Activated CD4-positive, alpha-beta T cell treated with anti-CD3 and anti-CD28 coated beads, Interleukin-2, amount 10 ng/mL, durations not matched to agents 7 days and 5 days (primary cell): ENCODE measurements around the gene OVOL1. TPM values are rescaled to one million over a fixed set of nuclear protein-coding genes. Genes with fewer than 3 reads are reported as not detected.

Experiments used
- CTCF ChIA-PET: fragments of 350-600 bp; sonication (Branson Sonifier 250); formaldehyde crosslinking; loops from one replicate; lab custom pipeline; 2021; ENCODE audit warnings: antibody characterized with exemption; lab: Charles Lee
- POLR2A ChIA-PET: fragments of 350-600 bp; sonication (Branson Sonifier 250); formaldehyde crosslinking; loops from one replicate; lab custom pipeline; 2021; ENCODE audit warnings: antibody characterized with exemption; lab: Charles Lee
- DNase-seq: peaks from one replicate; pipeline ENCODE4 v3.0.0-alpha.2; 2020
- H3K27ac Mint-ChIP-seq: one replicate; pipeline ENCODE4 v1.8.0; 2021; ENCODE audit warnings: mild to moderate bottlenecking, moderate library complexity, mixed read lengths
- H3K27me3 Mint-ChIP-seq: one replicate; pipeline ENCODE4 v1.8.0; 2021; ENCODE audit warnings: mixed read lengths
- H3K36me3 Mint-ChIP-seq: one replicate; pipeline ENCODE4 v1.8.0; 2021; ENCODE audit warnings: low read depth, mixed read lengths
- H3K4me1 Mint-ChIP-seq: one replicate; pipeline ENCODE4 v1.8.0; 2021; ENCODE audit warnings: mixed read lengths
- H3K4me3 Mint-ChIP-seq: one replicate; pipeline ENCODE4 v1.8.0; 2021; ENCODE audit warnings: mild to moderate bottlenecking, moderate library complexity, mixed read lengths
- H3K9me3 Mint-ChIP-seq: one replicate; pipeline ENCODE4 v1.8.0; 2021; ENCODE audit warnings: mixed read lengths
- total RNA-seq, 2 experiments: library from RNA; stranded (reverse); gene quantifications; one replicate each; pipeline ENCODE4 v1.2.3, GENCODE V29; 2021

OVOL1 gene
- total RNA-seq, 2 experiments from 2014 or later: not detected

- H3K4me1 Mint-ChIP-seq: peaks cover 7% of the 10 kb centered on the region
- no peaks in the 10 kb centered on the region for H3K9me3 Mint-ChIP-seq
- no peak for DNase-seq
- ChIA-PET POLR2A (no interaction called here), CTCF (interaction anchor here (0.8 to 4.7 kb wide), 5 partner anchors 11 to 207 kb away, joined by 3 to 17 read pairs (median 5); partner anchors contain the start of gene KAT5)
- H3K36me3 Mint-ChIP-seq: no peaks in the 10 kb centered on the region
- no peak overlapping the region for H3K4me3 Mint-ChIP-seq
- peaks cover 22% of the 10 kb centered on the region for H3K27me3 Mint-ChIP-seq
- H3K27ac Mint-ChIP-seq: no peak overlapping the region
Measured at GRCh38 chr11:65798882-65799281, 12.0 kb downstream of the OVOL1 start.

DNA sequence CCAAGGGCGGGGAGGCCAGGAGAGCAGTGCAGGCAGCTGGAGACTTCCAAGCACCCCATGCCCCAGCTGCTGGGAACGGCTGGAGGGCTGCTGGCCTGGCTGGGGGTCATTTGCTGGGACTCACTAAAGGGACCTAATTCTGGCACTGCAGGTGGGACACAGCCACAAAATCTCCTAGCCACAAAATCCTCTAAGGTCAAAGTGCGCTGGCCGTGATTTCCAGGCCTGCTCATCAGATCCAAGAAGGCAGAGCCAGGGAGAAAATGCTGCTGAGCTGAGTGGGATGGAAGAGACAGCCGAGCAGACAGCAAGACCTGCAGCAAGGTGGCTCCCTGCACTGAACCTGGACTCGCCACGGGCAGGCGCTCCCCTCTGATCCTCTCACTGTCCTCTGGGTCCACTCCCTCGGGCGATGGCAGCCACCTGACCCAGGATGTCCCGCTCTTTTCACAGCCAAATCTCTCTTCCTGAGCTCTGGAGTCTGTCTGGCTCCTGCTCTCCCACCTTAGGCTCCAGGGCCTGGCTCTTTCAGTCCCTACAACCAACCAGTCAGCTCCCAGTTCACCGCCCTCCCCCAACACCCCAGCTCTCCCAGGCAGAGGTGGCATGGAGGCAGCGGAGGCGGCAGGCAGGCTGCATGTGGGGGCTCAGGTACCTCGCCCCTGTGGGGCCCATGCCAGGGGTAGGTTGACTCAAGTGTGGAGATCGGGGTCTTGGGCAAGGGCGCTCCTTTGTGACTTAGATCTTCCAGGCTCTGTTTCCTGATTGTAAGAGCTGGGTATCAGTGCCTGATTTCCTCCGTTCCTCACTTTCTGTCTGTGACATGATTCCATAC lies 14.5 kb downstream of the OVOL1 start:
- POLR2A ChIA-PET: no interaction called here
- Mint-ChIP-seq H3K27me3 (peaks cover 24% of the 10 kb centered on the region), H3K36me3 (no peaks in the 10 kb centered on the region), H3K27ac (no peak overlapping the region), H3K4me1 (peaks cover 5% of the 10 kb centered on the region), H3K4me3 (no peak overlapping the region), H3K9me3 (no peaks in the 10 kb centered on the region)
- no peak for DNase-seq
- CTCF ChIA-PET: interaction anchor here (1.0 to 3.9 kb wide), 3 partner anchors 16 to 32 kb away, joined by 3 to 19 read pairs (median 5); partner anchors contain the start of gene AP5B1

DNA sequence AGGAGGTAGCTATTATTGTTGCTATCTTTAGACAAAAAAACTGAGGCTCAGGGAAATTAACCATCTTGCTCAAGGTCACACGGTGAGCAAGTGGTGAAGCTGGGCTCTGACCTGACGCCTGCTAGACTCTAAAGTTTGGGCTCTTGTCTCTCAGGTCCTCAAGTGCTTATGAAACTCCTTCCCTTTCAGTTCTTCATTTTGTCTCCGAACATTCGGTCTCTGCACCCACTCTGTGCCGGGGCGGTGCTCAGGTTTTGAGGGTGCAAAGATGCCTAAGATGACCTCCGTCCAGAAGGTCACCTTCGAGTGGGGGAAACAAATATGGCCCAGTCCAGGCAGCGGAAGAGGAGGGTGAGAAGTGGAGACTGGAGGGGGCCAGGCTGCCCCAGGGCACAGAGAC lies 16.0 kb downstream of the OVOL1 start:
- peaks cover 26% of the 10 kb centered on the region for H3K27me3 Mint-ChIP-seq
- H3K9me3 Mint-ChIP-seq: no peaks in the 10 kb centered on the region
- CTCF ChIA-PET: interaction anchor here (0.9 to 3.9 kb wide), 4 partner anchors 14 to 96 kb away, joined by 3 to 19 read pairs (median 4); partner anchors contain the start of gene AP5B1
- no peak overlapping the region for H3K4me3 Mint-ChIP-seq
- H3K27ac Mint-ChIP-seq: no peak overlapping the region
- POLR2A ChIA-PET: no interaction called here
- no peaks in the 10 kb centered on the region for H3K36me3 Mint-ChIP-seq
- DNase-seq: no peak
- H3K4me1 Mint-ChIP-seq: peaks cover 5% of the 10 kb centered on the region

DNA sequence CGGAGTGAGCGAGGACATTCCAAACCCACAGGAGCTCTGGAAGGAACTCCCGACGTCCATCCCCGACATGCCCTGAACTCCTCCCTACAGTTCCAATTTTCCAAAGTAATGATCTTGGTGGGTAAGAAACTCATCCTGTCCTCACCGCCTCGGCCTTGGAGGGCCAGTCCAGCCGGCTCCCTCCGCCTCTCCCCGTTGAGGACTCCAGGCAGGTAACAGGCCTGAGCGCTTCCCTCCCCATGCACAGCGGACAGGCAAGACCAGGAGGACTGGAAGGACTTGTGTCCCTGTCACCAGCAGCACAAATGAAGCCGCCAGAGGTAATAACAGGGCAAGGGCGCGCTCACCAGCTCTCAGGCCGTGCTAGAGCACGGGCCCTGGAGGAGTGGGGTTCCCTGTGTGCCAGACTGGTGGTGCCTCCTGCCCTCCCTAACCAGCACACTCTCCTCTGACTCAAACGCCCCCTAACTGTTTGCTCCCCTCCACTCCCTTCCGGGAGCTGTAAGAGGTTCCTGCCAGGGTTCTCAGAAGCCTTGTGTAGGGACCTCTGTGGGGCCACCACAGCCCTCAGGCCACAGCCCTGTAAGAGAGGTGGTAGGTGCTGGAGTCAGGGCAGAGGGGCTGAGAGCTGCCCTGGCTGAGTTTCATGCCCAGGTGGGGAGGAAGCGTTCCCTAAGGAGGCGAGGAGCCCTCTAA lies 17.1 kb downstream of the OVOL1 start:
- peaks cover 23% of the 10 kb centered on the region for H3K27me3 Mint-ChIP-seq
- CTCF ChIA-PET: interaction anchor here (0.6 to 3.9 kb wide), 3 partner anchors 24 to 446 kb away, joined by 3 to 19 read pairs (median 3); partner anchors contain the start of gene AP5B1
- no peak overlapping the region for H3K4me3 Mint-ChIP-seq
- POLR2A ChIA-PET: no interaction called here
- H3K36me3 Mint-ChIP-seq: no peaks in the 10 kb centered on the region
- H3K27ac Mint-ChIP-seq: no peak overlapping the region
- H3K9me3 Mint-ChIP-seq: no peaks in the 10 kb centered on the region
- peaks cover 2% of the 10 kb centered on the region for H3K4me1 Mint-ChIP-seq
- no peak for DNase-seq

DNA sequence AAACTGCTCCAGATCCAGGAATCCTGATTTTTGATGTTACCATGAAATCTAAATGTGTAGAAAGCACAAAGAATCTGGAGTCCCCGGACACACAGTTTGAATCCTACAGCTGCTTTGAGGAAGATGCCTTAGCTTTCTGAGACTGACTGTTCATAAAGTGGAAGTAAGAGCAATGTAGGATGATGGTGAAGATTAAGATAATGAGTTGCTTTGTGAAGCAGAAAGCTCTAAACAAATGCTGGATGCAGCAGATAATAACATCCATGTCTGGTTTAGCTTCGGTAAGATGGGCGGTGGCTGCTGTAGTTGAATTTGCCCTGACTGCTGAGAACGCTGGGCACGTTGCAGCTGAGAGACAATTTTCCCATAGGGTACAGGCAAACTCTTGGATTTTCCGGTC lies 20.1 kb downstream of the OVOL1 start:
- Mint-ChIP-seq H3K4me3 (no peak overlapping the region), H3K27ac (no peak overlapping the region), H3K27me3 (peaks cover 17% of the 10 kb centered on the region), H3K9me3 (no peaks in the 10 kb centered on the region), H3K4me1 (peaks cover 3% of the 10 kb centered on the region), H3K36me3 (no peaks in the 10 kb centered on the region)
- CTCF ChIA-PET: interaction anchor here (1.1 to 1.2 kb wide), 2 partner anchors 37 to 95 kb away, joined by 3 to 4 read pairs; partner anchors contain the start of gene KAT5
- no peak for DNase-seq
- POLR2A ChIA-PET: interaction anchor here (0.7 kb wide), 1 partner anchor 217 kb away, joined by 3 read pairs; no protein-coding TSS in a partner anchor

GRCh38 chr11:65808744-65809341 lies 22.0 kb downstream of the OVOL1 start:
- DNase-seq: no peak
- Mint-ChIP-seq H3K27me3 (peaks cover 9% of the 10 kb centered on the region), H3K27ac (no peak overlapping the region), H3K4me3 (no peak overlapping the region), H3K9me3 (no peaks in the 10 kb centered on the region), H3K4me1 (peaks cover 3% of the 10 kb centered on the region), H3K36me3 (no peaks in the 10 kb centered on the region)
- ChIA-PET POLR2A (no interaction called here), CTCF (interaction anchor here (0.5 to 1.9 kb wide), 7 partner anchors 10 to 141 kb away, joined by 3 to 8 read pairs (median 3); partner anchors contain the start of gene KAT5)

GRCh38 chr11:65809496-65809895 lies 22.6 kb downstream of the OVOL1 start:
- ChIA-PET CTCF (interaction anchor here (0.6 to 1.9 kb wide), 5 partner anchors 9 to 98 kb away, joined by 3 to 8 read pairs (median 3); partner anchors contain the start of gene KAT5), POLR2A (no interaction called here)
- no peak for DNase-seq
- Mint-ChIP-seq H3K4me1 (peaks cover 3% of the 10 kb centered on the region), H3K36me3 (no peaks in the 10 kb centered on the region), H3K4me3 (no peak overlapping the region), H3K9me3 (no peaks in the 10 kb centered on the region), H3K27me3 (peaks cover 10% of the 10 kb centered on the region), H3K27ac (no peak overlapping the region)

GRCh38 chr11:65810046-65810868 lies 23.4 kb downstream of the OVOL1 start:
- CTCF ChIA-PET: interaction anchor here (0.8 to 1.3 kb wide), 3 partner anchors 12 to 98 kb away, joined by 3 to 4 read pairs (median 3); partner anchors contain the start of gene KAT5
- Mint-ChIP-seq H3K27ac (no peak overlapping the region), H3K27me3 (peaks cover 9% of the 10 kb centered on the region), H3K36me3 (no peaks in the 10 kb centered on the region), H3K9me3 (no peaks in the 10 kb centered on the region), H3K4me1 (peaks cover 3% of the 10 kb centered on the region), H3K4me3 (no peak overlapping the region)
- DNase-seq: peak; percentile 27
- POLR2A ChIA-PET: no interaction called here

DNA sequence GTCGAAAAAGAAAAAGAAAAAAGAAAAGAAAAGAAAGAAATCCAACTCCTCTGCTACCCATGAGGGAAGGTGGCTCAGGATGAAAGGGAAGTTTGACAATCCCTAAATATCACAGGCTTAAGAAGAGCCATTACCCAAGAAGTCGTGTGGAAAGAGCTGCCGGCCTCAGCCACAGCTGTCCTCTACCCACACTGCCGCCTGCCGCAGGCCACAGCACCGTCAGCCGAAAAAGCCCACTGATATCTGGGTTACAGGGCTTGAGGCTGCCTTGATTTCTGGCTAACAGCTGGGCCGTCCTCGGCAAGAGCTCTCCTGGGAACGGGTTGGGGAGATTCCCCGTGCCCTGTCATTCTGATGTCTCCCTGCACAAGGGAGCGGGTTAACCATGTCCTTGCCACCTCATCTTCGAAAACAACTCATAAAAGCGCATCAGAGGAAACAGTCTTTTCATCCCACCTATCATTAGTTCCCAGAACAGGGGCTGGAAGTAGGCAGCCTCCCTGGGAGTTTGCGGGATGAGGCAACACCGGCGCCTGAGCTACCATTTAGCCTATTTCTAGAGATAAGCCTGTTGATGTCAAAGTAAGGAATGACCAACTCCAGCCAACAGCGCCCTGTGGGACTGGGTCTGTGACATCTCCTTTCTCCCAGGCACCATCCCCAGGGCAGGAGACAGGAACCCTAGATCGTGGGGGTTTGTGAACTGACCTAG lies 25.1 kb downstream of the OVOL1 start:
- Mint-ChIP-seq H3K4me1 (peaks cover 9% of the 10 kb centered on the region), H3K27me3 (peaks cover 6% of the 10 kb centered on the region), H3K4me3 (no peak overlapping the region), H3K9me3 (no peaks in the 10 kb centered on the region), H3K36me3 (no peaks in the 10 kb centered on the region), H3K27ac (no peak overlapping the region)
- no peak for DNase-seq
- ChIA-PET POLR2A (no interaction called here), CTCF (interaction anchor here (1.2 to 1.8 kb wide), 5 partner anchors 20 to 106 kb away, joined by 4 to 15 read pairs (median 8); partner anchors contain the start of genes AP5B1, FIBP and KAT5)

GRCh38 chr11:65814131-65814985 lies 27.5 kb downstream of the OVOL1 start:
- DNase-seq: no peak
- H3K27ac Mint-ChIP-seq: no peak overlapping the region

More at GRCh38 chr11:65814131-65814985, 27.5 kb downstream of the OVOL1 start:
- POLR2A ChIA-PET: no interaction called here
- CTCF ChIA-PET: interaction anchor here (0.6 to 1.8 kb wide), 5 partner anchors 18 to 103 kb away, joined by 3 to 7 read pairs (median 4); partner anchors contain the start of gene KAT5
- peaks cover 23% of the 10 kb centered on the region for H3K4me1 Mint-ChIP-seq
- H3K27me3 Mint-ChIP-seq: peaks cover 6% of the 10 kb centered on the region
- H3K36me3 Mint-ChIP-seq: no peaks in the 10 kb centered on the region
- no peaks in the 10 kb centered on the region for H3K9me3 Mint-ChIP-seq
- H3K4me3 Mint-ChIP-seq: no peak overlapping the region
